Body of pancreas (tissue), 4 donors: Measurements from ENCODE around the gene SCAP. TPM values are rescaled to one million over a fixed set of nuclear protein-coding genes. Genes with fewer than 3 reads are reported as not detected.
A peak's percentile ranks its signal among the peaks of the same experiment; 100 is the strongest.

Experiments used
- ATAC-seq: fragments of 150-250 bp; one replicate; pipeline ENCODE4 v1.9.1; 2016
- DNase-seq, 4 donors: peaks; one replicate each; pipeline ENCODE4 v3.0.0-alpha.2; 2019
- H3K27ac ChIP-seq, 4 donors: fragments of 200-600 bp; sonication (generic); 1 replicate in 3 of 4; 2 replicates in 1 of 4; pipeline versions ENCODE4 v1.5.1 to v1.6.1; 2016 to 2019; ENCODE audit warnings: mild to moderate bottlenecking in 1 of 4, mixed read lengths in 1 of 4, moderate library complexity in 1 of 4
- H3K27me3 ChIP-seq, 2 donors: fragments of 200-600 bp; sonication (generic); one replicate each; pipeline ENCODE4 v1.6.0; 2016; ENCODE audit warnings: mild to moderate bottlenecking in 1 of 2
- H3K36me3 ChIP-seq, 2 donors: fragments of 200-600 bp; sonication (generic); replicated peaks in 1 of 2; 2 replicates each; pipeline ENCODE4 v1.5.1; 2016; ENCODE audit warnings: low read depth in 2 of 2; ENCODE audit not compliant: insufficient read depth in 1 of 2
- H3K4me1 ChIP-seq: fragments of 200-600 bp; sonication (generic); one replicate; pipeline ENCODE4 v1.6.0; 2016
- H3K4me3 ChIP-seq, 2 donors: fragments of 200-600 bp; sonication (generic); 1 replicate in 1 of 2; 2 replicates in 1 of 2; pipeline ENCODE4 v1.5.1; 2016 to 2019
- H3K9me3 ChIP-seq, 3 donors: fragments of 200-600 bp; sonication (generic); 1 replicate in 2 of 3; 2 replicates in 1 of 3; pipeline ENCODE4 v1.5.1; 2016
- POLR2A ChIP-seq, 3 donors: fragments of 450-650 bp; IDR thresholded peaks; one replicate each; pipeline ENCODE4 v1.6.1; 2016; ENCODE audit warnings: antibody characterized with exemption in 3 of 3, mild to moderate bottlenecking in 2 of 3
- WGBS, 2 donors: methylation state at CpG; one replicate each; pipeline ENCODE4 v1.1.5; 2017; 5-methylcytosine and 5-hydroxymethylcytosine counted together
- intact Hi-C: fragments of 100-400 bp; cut with DNase I; formaldehyde crosslinking; loops from one replicate; pipeline ENCODE4 v1.15.1; 2023
- total RNA-seq, 2 donors: library from RNA; depleted of rRNA; stranded (reverse); fragments of >200 nt; gene quantifications; one replicate each; pipeline ENCODE4 v1.1.0, GENCODE V29; 2016
- TF ChIP-seq, protein P1 (sequence below), 7 experiments: fragments of 450-650 bp in 4 of 7; fragments of 200-600 bp in 3 of 7; sonication (generic) in 3 of 7; IDR thresholded peaks; one replicate each; pipeline ENCODE4 v1.5.1; 2016 to 2019; ENCODE audit warnings: antibody characterized with exemption in 7 of 7

Gene SCAP
- total RNA-seq, 2 donors from 2014 or later, result 56.6 to 122 TPM

DNA sequence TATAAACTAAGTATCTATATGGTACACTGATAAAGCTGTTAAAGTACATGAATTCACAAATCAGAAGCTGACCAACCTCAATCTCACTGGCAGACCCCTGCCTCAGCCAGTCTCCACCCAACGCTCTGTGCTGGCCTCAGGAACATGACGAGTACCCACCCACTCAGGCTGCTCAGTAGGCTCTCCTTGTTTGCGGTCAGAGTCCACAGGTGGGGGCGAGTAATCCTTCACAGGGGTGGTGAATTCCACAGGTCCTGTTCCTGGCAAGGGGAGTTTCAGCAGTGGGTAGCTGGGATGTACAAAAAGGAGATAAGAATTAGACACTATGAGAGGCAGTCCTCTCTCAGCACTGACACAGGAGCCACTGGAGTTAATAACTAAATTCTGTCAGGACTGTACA lies 40.9 kb downstream of the SCAP start:
- Histone ChIP-seq H3K4me1 (peaks cover 5% of the 10 kb centered on the region), H3K36me3 (peaks cover 0 to 8% of the 10 kb centered on the region in 2 donors), H3K4me3 (no peak overlapping the region), H3K9me3 (no peaks in the 10 kb centered on the region), H3K27me3 (no peaks in the 10 kb centered on the region), H3K27ac (no peak overlapping the region)
- intact Hi-C loops, result loop anchor here (5.0 kb wide), 1 partner anchor 37 kb away; no protein-coding TSS in a partner anchor
- DNase-seq, result peak in 1 of 4 donors; percentile 1
- TF ChIP-seq, protein P1, sequence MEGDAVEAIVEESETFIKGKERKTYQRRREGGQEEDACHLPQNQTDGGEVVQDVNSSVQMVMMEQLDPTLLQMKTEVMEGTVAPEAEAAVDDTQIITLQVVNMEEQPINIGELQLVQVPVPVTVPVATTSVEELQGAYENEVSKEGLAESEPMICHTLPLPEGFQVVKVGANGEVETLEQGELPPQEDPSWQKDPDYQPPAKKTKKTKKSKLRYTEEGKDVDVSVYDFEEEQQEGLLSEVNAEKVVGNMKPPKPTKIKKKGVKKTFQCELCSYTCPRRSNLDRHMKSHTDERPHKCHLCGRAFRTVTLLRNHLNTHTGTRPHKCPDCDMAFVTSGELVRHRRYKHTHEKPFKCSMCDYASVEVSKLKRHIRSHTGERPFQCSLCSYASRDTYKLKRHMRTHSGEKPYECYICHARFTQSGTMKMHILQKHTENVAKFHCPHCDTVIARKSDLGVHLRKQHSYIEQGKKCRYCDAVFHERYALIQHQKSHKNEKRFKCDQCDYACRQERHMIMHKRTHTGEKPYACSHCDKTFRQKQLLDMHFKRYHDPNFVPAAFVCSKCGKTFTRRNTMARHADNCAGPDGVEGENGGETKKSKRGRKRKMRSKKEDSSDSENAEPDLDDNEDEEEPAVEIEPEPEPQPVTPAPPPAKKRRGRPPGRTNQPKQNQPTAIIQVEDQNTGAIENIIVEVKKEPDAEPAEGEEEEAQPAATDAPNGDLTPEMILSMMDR (IDR thresholded peaks at IDR 0.05), result no peak
- TF ChIP-seq POLR2A (IDR thresholded peaks at IDR 0.05), result no peak
- ATAC-seq, result no peak
- WGBS, 2 donors, result 90 to 97% methylated on average over 4 of the region's 4 CpGs

DNA sequence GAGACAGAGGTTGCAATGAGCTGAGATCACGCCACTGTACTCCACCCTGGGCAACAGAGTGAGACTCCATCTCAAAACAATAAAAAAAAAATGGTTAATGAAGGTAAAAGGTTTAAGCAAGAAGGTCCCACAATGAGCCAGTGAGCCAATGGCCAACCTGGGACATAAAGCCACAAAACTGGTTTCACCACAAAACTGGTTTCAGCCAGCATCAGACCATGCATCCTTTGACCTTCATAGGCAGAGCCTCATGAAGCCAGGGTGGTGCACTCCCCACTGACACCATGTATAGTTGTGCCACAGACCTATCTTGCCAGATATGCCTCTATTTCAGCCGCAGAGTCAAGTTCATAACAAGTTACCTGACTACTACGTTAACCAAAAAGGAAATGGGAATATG lies 41.9 kb downstream of the SCAP start:
- intact Hi-C loops, result no loop called here
- ATAC-seq (no peak), DNase-seq (peak in 1 of 4 donors; percentile 14)
- Histone ChIP-seq H3K27ac (no peak overlapping the region), H3K4me3 (no peak overlapping the region), H3K9me3 (no peaks in the 10 kb centered on the region), H3K27me3 (no peaks in the 10 kb centered on the region), H3K4me1 (peaks cover 5% of the 10 kb centered on the region), H3K36me3 (peaks cover 0 to 8% of the 10 kb centered on the region in 2 donors)
- 83 to 100% methylated on average over 3 of the region's 3 CpGs for WGBS, 2 donors
- TF ChIP-seq POLR2A (IDR thresholded peaks at IDR 0.05), result no peak
- TF ChIP-seq, protein P1 (IDR thresholded peaks at IDR 0.05), result no peak

DNA sequence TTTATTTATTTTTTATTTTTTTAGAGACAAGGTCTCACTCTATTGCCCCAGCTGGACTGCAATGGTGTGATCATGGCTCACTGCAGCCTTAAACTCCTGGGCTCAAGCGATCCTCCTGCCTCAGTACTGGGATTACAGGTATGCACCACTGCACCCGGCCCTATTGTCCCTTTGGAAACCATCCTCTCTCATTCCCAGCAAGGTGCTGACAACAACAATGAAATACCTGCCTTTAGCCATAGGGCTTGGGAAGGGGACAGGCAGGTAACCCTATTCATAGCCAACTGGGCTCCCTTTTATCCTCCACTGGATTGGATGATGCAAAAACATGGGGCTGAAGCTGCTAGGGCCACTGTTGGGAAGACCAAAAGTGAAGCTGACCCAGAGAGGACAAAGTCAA lies 43.1 kb downstream of the SCAP start:
- ATAC-seq (no peak), DNase-seq (no peak)
- Histone ChIP-seq H3K27ac (no peak overlapping the region), H3K9me3 (no peaks in the 10 kb centered on the region), H3K4me3 (no peak overlapping the region), H3K36me3 (peaks cover 0 to 12% of the 10 kb centered on the region in 2 donors), H3K27me3 (no peaks in the 10 kb centered on the region), H3K4me1 (peaks cover 5% of the 10 kb centered on the region)
- intact Hi-C loops, result no loop called here
- TF ChIP-seq POLR2A (IDR thresholded peaks at IDR 0.05), result no peak
- TF ChIP-seq, protein P1 (IDR thresholded peaks at IDR 0.05), result no peak
- WGBS, 2 donors, result 94 to 96% methylated on average over 2 of the region's 2 CpGs

DNA sequence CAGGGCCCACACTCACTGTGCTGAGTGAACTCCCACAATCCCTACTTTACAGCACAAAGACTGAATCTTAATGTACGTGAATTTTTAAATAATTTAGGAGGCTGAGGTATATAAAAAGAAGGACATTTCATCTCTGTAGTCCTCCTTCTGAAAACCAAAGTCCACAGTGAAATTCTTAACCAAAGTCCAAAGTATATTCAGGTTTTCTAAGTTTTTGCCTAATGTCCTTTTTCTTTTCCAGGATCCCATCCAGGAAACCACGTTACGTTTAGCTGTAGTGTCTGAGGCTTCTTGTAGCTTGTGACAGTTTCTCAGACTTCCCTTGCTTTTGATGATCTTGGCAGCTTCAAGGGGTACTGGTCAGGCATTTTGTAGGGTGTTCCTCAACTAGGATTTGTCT lies 44.5 kb downstream of the SCAP start:
- TF ChIP-seq, protein P1 (IDR thresholded peaks at IDR 0.05), result no peak
- no peak for TF ChIP-seq POLR2A (IDR thresholded peaks at IDR 0.05)
- Histone ChIP-seq H3K4me3 (no peak overlapping the region), H3K36me3 (peaks cover 0 to 10% of the 10 kb centered on the region in 2 donors), H3K9me3 (no peaks in the 10 kb centered on the region), H3K27ac (no peak overlapping the region), H3K27me3 (no peaks in the 10 kb centered on the region), H3K4me1 (peaks cover 5% of the 10 kb centered on the region)
- intact Hi-C loops, result no loop called here
- no peak for ATAC-seq
- DNase-seq, result no peak
- WGBS, 2 donors, result 90 to 93% methylated on average over 3 of the region's 3 CpGs

DNA sequence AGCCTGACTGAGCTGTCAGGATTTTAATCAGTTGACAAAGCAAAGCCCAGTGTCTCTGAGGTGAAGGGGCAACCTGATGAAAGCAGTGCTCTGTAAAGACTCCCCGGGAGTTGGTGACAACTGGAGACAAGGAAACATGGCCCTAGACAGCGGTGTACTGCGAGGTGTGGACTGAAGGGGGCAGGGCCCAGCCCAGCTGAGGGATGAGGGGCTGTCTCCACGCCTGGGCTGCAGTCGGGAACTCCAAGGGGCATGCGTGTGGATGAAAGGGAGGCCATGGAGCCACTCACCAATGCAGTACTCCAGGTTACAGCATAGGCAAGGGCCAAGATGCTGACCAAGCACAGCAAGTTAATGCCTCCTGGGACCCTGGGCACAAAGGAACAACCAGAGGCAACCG lies 45.1 kb downstream of the SCAP start:
- H3K27me3 ChIP-seq, result no peaks in the 10 kb centered on the region
- 92 to 100% methylated on average over 7 of the region's 7 CpGs for WGBS, 2 donors

More for the DNA sequence above, 45.1 kb downstream of the SCAP start:
- no peak for ATAC-seq
- no peak for TF ChIP-seq POLR2A (IDR thresholded peaks at IDR 0.05)
- TF ChIP-seq, protein P1 (IDR thresholded peaks at IDR 0.05), result no peak
- H3K4me3 ChIP-seq, result no peak overlapping the region
- H3K9me3 ChIP-seq, result no peaks in the 10 kb centered on the region
- H3K27ac ChIP-seq, result no peak overlapping the region
- intact Hi-C loops, result no loop called here
- DNase-seq, result no peak
- H3K36me3 ChIP-seq, result peaks cover 0 to 10% of the 10 kb centered on the region in 2 donors
- peaks cover 5% of the 10 kb centered on the region for H3K4me1 ChIP-seq
